Islet of Langerhans (tissue), 1 donor: ENCODE measurements around the gene HOXB7.

Experiments used
- FAIRE-seq: peaks from one replicate; lab custom pipeline; 2011; peaks lifted over from hg19 to GRCh38; lab: Jason Lieb, UNC

HOXB7 gene

GRCh38 chr17:48578616-48579470 is 32.0 kb downstream of the HOXB7 start:
- FAIRE-seq: no peak

- FAIRE-seq: no peak
Observed at GRCh38 chr17:48577946-48578615, 32.7 kb downstream of the HOXB7 start, which contains the start of gene HOXB4. Gene HOXB4 (minus strand): TSS chr17:48578350. CDS start chr17:48578319, 31 bp downstream.

DNA sequence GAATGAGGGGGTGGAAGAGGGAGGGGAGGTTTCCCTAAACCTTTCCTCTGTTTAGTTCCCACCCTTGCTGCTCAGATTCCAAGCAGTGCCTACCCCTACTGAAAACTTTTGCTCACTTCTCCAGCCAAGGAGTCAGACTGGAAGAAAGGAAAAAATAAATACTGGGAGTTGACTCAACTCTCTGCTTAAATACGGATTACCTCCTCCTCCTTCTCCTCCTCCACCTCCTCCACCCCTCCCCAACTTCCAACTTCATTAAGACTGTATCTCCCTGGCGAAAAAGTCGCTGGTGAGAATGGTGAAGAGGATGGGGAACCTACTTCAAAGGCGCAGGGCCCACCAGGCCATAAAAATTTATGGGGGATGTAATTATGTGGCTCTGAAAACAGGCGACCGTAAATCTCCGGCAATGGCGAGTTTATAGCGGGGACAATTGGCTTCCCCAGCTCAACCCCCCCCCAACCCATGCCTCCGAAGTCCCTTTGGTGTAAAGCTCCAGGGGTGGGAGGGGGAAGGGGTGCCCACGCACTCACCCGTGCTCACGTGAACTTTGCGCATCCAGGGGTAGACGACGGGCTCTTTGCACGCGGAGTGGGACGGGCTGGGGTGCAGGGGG is 33.4 kb downstream of the HOXB7 start:
- FAIRE-seq: no peak

DNA sequence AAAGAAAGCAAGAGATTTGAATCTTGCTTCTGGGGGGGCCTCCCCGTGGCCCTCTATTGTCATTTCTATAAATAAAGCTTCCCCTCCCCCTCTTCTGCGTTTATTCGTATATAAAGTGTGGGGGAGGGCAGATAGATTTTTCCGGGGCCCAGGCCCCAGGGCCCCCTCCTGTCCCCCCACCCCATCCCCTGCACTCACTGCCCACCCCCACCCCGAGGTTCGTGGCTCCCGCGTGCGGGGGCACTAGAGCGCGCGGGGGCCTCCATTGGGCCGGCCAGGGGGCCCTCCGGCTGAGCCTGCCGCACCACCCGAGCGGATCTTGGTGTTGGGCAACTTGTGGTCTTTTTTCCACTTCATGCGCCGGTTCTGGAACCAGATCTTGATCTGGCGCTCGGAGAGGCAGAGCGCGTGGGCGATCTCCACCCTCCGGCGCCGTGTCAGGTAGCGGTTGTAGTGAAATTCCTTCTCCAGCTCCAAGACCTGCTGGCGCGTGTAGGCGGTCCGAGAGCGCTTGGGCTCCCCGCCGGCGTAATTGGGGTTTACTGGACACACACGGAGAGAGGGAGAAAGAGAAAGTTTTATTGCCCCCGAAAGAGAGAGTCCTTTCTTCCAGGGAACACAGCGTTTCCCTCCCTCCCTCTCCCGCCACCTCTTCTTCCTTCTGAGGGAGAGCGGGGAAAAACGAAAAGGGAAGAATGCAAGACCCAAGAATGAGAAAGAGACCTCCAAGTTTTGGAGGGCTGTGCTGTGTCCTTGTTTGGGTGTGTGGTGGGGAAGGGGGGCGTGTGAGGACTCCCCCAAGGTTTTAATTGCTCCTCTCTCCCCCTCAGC is 34.1 kb downstream of the HOXB7 start:
- no peak for FAIRE-seq

- no peak for FAIRE-seq
Observed at GRCh38 chr17:48575673-48576478, 34.9 kb downstream of the HOXB7 start.

DNA sequence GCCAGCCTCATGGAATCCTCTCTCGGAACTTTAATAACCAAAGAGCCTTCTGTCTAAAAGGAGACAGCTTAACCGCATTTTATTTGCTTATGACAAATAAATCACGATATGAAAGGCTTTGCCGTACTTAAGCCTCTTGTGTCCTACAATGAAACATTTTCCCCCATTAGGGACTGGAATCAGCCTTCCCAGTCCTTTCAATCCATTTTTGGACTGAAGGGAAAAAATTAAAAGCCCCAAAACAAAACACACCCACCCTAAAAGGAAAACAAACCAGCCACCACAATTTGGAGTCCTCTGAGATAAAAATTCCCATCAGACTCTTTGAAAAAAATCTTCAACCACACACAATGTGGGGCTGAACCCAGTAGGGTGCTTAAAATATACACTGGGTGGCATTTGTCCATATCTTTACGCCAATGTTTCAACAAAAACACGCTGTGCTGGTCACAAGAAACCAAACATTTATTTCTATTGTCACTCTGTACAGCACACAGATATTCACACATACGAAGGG is 35.7 kb downstream of the HOXB7 start:
- no peak for FAIRE-seq

DNA sequence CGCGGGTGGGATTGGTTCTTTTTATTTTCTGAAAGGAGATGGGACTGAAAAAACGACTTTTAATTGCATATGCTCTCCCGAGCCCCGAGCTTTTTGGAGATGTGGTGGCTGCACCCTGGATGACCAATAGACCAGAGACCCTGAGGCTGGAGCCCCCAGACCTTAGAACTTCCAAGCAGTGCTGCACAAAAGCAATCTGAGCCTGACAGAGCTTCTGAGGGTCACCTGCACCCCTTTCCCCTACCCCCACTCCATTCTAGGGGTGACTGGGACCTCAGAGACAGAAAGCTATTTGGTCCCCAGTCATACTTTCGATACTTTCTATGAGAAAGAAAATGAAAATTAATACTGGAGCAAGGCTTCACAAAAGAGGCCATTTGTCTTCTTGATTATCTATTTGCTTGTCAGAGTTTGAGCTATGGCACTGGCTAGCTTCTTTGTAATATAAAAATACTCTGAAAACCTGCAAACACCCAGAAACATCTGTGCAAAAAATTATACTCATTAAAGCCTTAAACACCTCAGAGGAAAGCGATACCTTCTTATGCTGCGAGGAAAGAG is 36.2 kb downstream of the HOXB7 start:
- FAIRE-seq: no peak

DNA sequence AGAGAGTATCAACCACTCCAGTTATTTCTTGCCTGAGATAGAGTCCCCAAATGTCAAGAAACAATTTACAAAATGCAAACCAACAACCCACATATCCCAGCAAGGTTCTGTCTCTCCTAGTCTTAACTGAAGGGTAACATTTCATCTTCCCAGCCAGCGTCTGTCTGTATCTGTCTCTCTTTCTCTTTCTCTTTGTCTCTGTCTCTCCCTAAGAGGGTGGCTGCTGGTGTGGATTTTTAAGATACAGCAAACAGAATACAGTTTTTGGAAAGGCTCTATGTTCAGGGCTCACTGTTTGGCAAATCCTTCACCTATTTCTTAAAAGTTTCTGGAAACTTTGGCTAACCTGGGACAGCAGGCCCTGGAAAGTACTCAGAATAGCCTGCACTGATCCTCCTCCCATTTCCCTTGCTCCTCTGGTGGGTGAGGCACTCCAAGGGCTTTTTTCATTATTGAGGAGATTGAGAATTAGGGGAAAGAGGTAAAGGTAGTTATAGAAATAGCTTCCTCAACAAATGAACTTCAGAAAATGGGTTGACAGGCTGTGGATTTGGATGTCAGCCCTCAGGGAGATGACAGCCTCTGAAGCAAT is 38.9 kb downstream of the HOXB7 start:
- no peak for FAIRE-seq

GRCh38 chr17:48571024-48571818 is 39.6 kb downstream of the HOXB7 start:
- no peak for FAIRE-seq

DNA sequence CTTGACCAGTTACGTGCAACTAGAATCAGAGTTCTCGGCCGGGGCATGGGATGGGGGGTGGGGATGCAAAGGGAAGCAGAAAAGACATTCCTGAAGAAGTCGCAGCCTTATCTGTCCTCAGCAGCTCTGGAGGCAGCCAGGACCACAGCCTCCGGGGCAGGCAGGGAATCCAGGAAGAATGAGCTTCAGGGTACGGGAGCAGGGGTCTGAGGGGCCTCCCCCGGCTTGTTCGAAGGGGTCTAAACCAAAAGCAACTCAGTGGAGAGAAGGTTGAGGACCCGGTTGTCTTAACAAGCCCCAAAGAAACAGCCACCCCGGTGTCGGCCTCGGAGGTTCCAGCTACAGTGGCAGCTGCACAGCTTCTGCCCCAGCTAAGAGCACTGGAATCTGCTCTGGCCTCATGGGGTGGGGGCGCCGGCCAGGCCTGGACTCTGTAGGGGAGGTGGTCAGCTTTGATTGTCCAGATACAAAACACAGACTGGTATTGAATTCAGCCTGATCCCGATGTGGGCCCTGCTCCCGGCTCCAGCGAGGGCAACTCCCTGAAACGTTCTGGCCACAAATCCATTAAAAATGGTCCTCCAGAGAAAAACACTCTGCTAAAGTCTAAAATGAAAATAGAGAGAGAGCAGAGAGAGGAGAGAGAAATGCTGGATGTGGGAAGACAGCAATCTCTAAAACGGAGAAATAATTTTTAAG is 40.3 kb downstream of the HOXB7 start:
- no peak for FAIRE-seq

DNA sequence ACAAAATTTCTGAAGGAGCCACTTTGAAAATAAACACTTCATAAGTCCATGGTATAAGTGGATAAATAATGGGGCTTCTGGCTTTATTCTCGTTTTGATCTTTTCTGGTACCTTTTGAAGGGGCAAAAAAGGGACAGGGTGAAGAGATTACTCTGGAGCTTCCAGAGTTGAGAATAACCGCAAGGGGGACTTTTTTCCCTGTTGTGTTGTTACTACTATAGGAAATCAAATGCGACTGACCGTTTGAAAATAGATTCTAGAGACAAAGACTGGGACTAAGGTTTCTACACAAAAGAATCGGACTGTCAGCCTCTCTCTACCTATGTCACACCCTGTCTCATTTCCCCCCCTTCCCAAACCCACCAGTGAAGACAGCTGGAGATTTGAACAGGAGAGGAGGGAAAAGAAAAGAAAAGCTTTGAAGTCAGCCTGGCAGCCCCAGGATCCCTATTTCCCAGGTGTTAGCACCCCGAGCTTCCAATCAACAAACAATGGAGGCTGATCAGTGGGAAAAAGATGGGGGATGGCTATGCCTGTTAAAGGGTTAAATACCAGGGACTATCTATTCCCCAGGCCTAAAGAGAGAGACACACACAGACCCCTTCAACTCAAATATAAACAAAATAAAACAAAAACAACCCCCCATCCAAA is 41.0 kb downstream of the HOXB7 start:
- FAIRE-seq: no peak

DNA sequence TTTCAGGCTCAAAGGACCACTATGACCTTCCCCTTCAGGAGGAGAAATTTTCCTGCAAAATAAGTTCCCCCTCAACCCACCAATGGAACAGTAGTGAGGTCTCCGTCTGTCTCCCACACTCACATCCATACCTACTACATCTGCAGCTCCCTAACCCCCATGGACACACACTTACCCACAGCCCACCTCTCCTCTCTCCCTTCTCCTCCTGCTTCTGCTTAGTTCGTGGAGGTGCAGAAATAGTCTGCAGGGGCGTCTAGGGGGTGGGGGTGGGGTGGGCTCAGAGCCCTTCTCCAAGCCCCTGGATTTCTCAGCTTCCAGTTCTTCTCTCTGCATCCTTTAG is 41.6 kb downstream of the HOXB7 start:
- no peak for FAIRE-seq

- no peak for FAIRE-seq
Observed at GRCh38 chr17:48568499-48569239, 42.1 kb downstream of the HOXB7 start.

GRCh38 chr17:48567646-48568354 is 43.0 kb downstream of the HOXB7 start:
- no peak for FAIRE-seq

DNA sequence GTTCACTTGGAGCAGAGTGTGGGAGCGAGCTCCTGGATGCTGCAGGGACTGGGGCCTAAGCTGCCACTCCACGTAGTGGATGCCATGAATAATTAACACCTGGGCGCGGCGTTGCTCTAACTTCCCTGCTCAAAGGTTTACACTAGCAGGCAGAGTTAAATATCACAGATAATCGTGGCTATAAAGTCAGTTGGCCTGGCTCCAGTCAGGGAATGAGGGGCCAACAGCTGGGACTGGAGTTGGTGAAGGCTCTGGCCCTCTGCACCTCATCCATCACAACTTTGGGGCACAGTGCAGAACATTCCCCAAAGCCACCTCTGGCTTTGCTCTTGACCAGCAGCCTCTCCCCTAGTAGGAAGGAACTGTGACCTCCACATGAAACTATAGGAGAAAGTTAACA is 43.6 kb downstream of the HOXB7 start:
- FAIRE-seq: no peak

DNA sequence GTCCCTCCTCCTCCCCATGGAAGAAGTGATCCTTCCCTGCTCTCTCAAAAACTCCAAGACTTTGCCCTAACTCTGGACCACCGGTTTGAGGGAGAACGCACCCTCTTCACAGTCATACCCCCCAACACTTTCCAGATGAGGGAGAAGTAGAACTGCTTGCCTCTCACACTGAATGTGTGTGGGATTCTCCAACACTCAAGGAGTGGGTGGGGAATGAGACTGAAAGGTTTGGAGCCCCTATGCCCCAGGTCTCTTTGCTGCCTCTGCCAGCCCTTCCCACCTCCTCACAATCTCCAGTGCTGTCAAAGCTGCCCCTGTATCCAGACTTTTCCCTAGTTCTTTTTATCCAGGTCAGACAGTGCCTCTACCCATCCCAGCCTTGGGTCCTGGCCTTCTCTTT is 44.1 kb downstream of the HOXB7 start:
- no peak for FAIRE-seq
